Measurements from ENCODE around the gene FRAT1. TPM values are rescaled to one million over a fixed set of nuclear protein-coding genes. Genes with fewer than 3 reads are reported as not detected.

The FRAT1 gene
- total and polyA plus RNA-seq, 8 donors, result 2.4 to 10.8 (median 3.3) TPM

- H3K27me3 ChIP-seq, result no peaks in the 10 kb centered on the region
- no peak for ATAC-seq
- no peak for TF ChIP-seq CTCF (IDR thresholded peaks at IDR 0.05)
- H3K9me3 ChIP-seq, result no peaks in the 10 kb centered on the region
- no peak overlapping the region for H3K4me3 ChIP-seq
- no peak for DNase-seq
- H3K27ac ChIP-seq, result no peak overlapping the region
- intact Hi-C loops (cut with DNase I), result no loop called here
- H3K36me3 ChIP-seq, result peaks cover 0 to 24% of the 10 kb centered on the region in 2 donors
- H3K4me1 ChIP-seq, result no peaks in the 10 kb centered on the region
Measured at GRCh38 chr10:97347317-97347716, 28.2 kb downstream of the FRAT1 start.

- Histone ChIP-seq H3K27ac (no peak overlapping the region), H3K4me3 (no peak overlapping the region), H3K4me1 (peaks cover 0 to 14% of the 10 kb centered on the region in 2 donors), H3K36me3 (peaks cover 0 to 31% of the 10 kb centered on the region in 2 donors), H3K9me3 (no peaks in the 10 kb centered on the region), H3K27me3 (no peaks in the 10 kb centered on the region)
- DNase-seq (no peak), ATAC-seq (no peak)
- no peak for TF ChIP-seq CTCF (IDR thresholded peaks at IDR 0.05)
- intact Hi-C loops (cut with DNase I), result no loop called here
Measured at GRCh38 chr10:97349752-97350513, 30.9 kb downstream of the FRAT1 start.

- peak; percentile 71 for ATAC-seq
- TF ChIP-seq CTCF (IDR thresholded peaks at IDR 0.05), result no peak
- DNase-seq, result peak in 2 of 4 donors; percentile 75 to 79
Measured at GRCh38 chr10:97353945-97354344, 34.9 kb downstream of the FRAT1 start.

GRCh38 chr10:97355571-97355975 lies 36.5 kb downstream of the FRAT1 start:
- Histone ChIP-seq H3K4me1 (peaks cover 0 to 47% of the 10 kb centered on the region in 2 donors), H3K36me3 (peaks cover 0 to 64% of the 10 kb centered on the region in 2 donors), H3K4me3 (no peak overlapping the region), H3K27ac (peak overlapping the region in 1 of 2 donors; percentile 93), H3K9me3 (no peaks in the 10 kb centered on the region), H3K27me3 (no peaks in the 10 kb centered on the region)
- DNase-seq (no peak), ATAC-seq (peak; percentile 53)
- intact Hi-C loops (cut with DNase I), result no loop called here
- peak in 1 of 2 donors; percentile 20 for TF ChIP-seq CTCF (IDR thresholded peaks at IDR 0.05)

More at GRCh38 chr10:97353945-97354344, 34.9 kb downstream of the FRAT1 start:
- Histone ChIP-seq H3K9me3 (no peaks in the 10 kb centered on the region), H3K4me3 (no peak overlapping the region), H3K36me3 (peaks cover 0 to 62% of the 10 kb centered on the region in 2 donors), H3K27me3 (no peaks in the 10 kb centered on the region), H3K27ac (peak overlapping the region in 1 of 2 donors; percentile 93), H3K4me1 (peaks cover 0 to 47% of the 10 kb centered on the region in 2 donors)
- intact Hi-C loops (cut with DNase I), result no loop called here

- no peak for TF ChIP-seq CTCF (IDR thresholded peaks at IDR 0.05)
- Histone ChIP-seq H3K9me3 (no peaks in the 10 kb centered on the region), H3K4me1 (peaks cover 0 to 50% of the 10 kb centered on the region in 2 donors), H3K27ac (peak overlapping the region in 1 of 2 donors; percentile 93), H3K27me3 (no peaks in the 10 kb centered on the region), H3K4me3 (no peak overlapping the region), H3K36me3 (peaks cover 0 to 66% of the 10 kb centered on the region in 2 donors)
- intact Hi-C loops (cut with DNase I), result no loop called here
- DNase-seq (peak in 1 of 4 donors; percentile 55), ATAC-seq (no peak)
Measured at GRCh38 chr10:97356318-97356914, 37.3 kb downstream of the FRAT1 start.
